Mononuclear cell (primary cell): ENCODE results near the gene CYFIP1. TPM values are rescaled to one million over a fixed set of nuclear protein-coding genes. Genes with fewer than 3 reads are reported as not detected.

Experiments used
- H3K27me3 ChIP-seq: 2 replicates; pipeline ENCODE4 v1.6.0; 2011; ENCODE audit warnings: low read length, control low read depth; ENCODE audit not compliant: insufficient read depth
- H3K4me1 ChIP-seq: 2 replicates; pipeline ENCODE4 v1.5.1; 2011; ENCODE audit warnings: mild to moderate bottlenecking, low read length, control low read depth; ENCODE audit not compliant: insufficient read depth
- H3K4me3 ChIP-seq: 2 replicates; pipeline ENCODE4 v1.5.1; 2011; ENCODE audit warnings: mild to moderate bottlenecking, low read length, moderate library complexity
- H3K9me3 ChIP-seq: 2 replicates; pipeline ENCODE4 v1.5.1; 2011; ENCODE audit warnings: low read depth, mild to moderate bottlenecking, control low read depth, low read length
- total RNA-seq: library from RNA; depleted of rRNA; stranded (reverse); fragments of >200 nt; gene quantifications from one replicate; pipeline ENCODE4 v1.2.3, GENCODE V29; 2012

Gene CYFIP1
- total RNA-seq, 1 donor = 12.9 TPM

DNA sequence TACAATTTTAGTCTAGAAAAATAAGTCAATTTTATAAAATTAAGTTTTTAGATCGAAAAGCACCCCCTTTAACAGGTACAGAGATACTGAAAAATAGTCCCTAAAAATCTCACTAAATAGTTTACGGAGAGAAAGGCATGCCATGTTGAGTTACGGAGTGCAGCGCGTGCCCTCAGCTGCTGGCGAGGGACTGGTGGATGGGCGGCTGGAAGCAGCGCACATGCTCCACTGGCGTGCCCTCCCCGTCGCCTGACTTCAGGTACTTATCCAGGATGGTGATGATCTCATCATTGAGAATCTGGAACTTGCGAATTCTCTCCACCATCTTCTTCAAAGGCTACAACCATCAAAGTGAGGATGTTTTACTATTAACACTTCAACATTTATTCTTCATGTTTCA lies 110.3 kb downstream of the CYFIP1 start:
- no peaks in the 10 kb centered on the region for H3K27me3 ChIP-seq
- H3K9me3 ChIP-seq = no peaks in the 10 kb centered on the region
- H3K4me1 ChIP-seq = no peaks in the 10 kb centered on the region
- H3K4me3 ChIP-seq = no peak overlapping the region

DNA sequence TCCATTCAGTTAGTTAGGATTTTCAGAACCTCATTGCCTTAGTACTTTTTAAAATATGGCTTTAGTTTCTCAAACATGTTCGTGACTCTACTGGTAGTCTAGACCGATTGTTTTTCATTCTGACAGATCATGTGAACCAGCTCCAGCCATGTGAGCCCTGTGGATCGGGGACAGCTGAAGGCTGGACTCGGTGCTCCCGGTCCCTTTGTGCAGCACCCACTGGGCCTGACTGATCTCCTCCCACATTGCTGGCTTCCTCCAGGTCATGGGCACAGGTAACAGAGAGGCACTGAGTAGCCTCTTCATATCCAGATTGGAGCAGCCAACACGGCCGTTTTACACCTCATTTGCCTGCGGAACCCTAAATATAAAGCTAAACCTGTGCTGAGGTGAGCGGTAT lies 111.2 kb downstream of the CYFIP1 start:
- Histone ChIP-seq H3K9me3 (no peaks in the 10 kb centered on the region), H3K4me3 (no peak overlapping the region), H3K4me1 (no peaks in the 10 kb centered on the region), H3K27me3 (no peaks in the 10 kb centered on the region)

DNA sequence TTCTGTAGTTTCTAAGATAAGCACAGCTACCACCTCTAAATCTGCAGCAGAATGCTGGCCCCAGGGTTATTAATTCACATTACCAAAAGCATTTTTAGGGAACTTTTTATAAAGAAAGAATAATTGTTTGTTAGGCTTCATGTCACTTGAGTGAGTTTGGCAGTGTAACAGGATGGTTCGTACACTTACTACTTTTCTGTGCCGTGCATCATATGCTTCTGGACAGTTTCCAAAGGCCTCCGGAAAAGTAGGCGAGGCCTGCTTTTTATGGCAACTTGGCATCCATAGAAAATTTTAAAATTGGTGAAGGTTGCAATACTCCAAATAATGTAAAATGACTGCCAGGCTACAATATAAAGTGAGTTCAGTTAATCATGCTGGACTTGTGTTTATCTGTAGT lies 111.7 kb downstream of the CYFIP1 start:
- no peaks in the 10 kb centered on the region for H3K27me3 ChIP-seq
- no peaks in the 10 kb centered on the region for H3K4me1 ChIP-seq
- H3K9me3 ChIP-seq = no peaks in the 10 kb centered on the region
- no peak overlapping the region for H3K4me3 ChIP-seq

DNA sequence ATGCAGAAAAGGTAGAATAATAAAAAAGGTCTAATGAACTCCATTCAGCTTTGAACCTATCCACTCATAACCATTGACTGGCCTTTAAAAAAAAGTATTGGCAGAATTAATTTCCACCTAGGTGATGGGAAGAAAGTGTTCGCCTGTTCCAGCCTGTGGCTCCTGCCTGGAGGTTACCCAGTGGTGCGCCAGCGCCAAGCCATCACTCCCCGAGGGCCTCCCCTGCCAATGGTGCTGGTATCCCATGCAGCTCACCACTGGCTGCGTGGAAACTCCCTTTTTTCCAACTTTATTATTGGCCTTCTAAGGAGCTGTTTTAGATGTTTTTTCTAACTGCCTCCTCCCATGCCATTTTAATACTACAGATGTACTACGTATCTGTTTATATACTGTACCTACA lies 112.3 kb downstream of the CYFIP1 start:
- no peaks in the 10 kb centered on the region for H3K27me3 ChIP-seq
- no peak overlapping the region for H3K4me3 ChIP-seq
- H3K4me1 ChIP-seq = no peaks in the 10 kb centered on the region
- no peaks in the 10 kb centered on the region for H3K9me3 ChIP-seq

DNA sequence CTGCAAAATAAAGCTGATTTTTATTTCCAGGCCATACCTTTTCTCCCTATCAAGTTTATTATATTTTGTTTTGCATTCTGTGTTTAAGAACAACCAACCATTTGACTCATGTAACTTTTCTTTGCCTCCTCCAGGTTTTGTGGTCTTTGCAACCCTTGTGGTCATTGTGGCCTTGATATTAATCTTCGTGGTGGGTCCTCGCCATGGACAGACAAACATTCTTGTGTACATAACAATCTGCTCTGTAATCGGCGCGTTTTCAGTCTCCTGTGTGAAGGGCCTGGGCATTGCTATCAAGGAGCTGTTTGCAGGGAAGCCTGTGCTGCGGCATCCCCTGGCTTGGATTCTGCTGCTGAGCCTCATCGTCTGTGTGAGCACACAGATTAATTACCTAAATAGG lies 114.1 kb downstream of the CYFIP1 start:
- H3K4me3 ChIP-seq = no peak overlapping the region
- no peaks in the 10 kb centered on the region for H3K9me3 ChIP-seq
- H3K4me1 ChIP-seq = no peaks in the 10 kb centered on the region
- H3K27me3 ChIP-seq = no peaks in the 10 kb centered on the region

DNA sequence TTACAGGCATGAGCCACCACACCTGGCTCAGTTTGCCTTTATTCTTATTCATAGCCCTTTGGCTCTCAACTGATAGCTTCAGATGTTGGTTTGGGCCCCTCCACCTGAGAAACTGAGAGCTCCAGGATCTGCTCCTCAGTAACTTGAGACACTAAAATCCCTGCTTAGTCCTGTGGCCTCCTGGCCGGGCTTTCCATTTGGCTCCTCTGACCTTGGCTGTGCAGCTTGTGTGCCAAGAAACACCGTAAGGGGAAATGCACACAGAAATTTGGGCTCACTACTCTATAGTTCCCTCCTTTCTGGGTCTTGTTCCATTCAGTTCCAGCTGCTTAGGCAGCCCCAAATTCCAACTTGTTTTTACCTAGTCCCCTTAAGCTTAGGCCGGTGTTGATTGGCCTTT lies 116.8 kb downstream of the CYFIP1 start:
- H3K27me3 ChIP-seq = no peaks in the 10 kb centered on the region
- no peaks in the 10 kb centered on the region for H3K4me1 ChIP-seq
- no peak overlapping the region for H3K4me3 ChIP-seq
- H3K9me3 ChIP-seq = no peaks in the 10 kb centered on the region

DNA sequence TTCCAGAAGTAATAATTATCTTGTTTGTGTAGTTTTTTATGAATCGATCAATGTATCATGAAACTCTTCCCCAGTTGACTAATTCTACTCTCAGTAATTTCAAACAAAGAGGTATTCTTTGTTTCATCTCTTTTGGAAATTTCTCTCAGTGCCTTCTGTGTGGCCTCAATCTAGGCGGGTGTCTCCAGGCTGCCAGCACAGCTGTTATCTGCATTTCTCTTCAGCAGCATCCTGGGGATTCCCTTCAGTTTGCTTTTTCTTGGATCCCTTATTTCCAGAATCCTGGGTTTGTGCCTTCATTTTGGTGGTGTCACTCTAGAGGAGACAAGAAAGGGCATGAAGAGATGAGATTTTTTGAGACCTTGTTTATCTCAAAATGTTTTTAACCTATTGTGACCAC lies 119.0 kb downstream of the CYFIP1 start:
- Histone ChIP-seq H3K9me3 (no peaks in the 10 kb centered on the region), H3K4me1 (no peaks in the 10 kb centered on the region), H3K27me3 (no peaks in the 10 kb centered on the region), H3K4me3 (no peak overlapping the region)

DNA sequence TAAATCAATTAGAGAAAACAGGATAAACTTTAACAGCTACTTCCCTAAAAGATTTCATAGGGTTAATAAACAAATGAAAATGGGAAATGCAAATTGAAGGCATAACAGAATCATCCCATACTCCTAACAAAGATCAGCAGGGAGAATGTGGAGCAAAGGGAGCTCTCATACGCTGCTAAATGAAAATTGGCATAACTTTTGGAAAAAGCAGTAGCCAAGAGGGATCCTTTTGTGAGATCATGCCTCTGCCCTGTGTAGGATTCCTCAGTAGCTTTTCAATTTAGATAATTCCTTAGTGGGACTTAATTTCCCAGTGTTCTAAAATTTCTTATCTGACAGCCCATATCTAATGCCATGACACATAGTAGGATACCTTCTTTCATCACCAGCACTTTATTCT lies 123.5 kb downstream of the CYFIP1 start:
- Histone ChIP-seq H3K4me3 (no peak overlapping the region), H3K4me1 (no peaks in the 10 kb centered on the region), H3K27me3 (no peaks in the 10 kb centered on the region), H3K9me3 (no peaks in the 10 kb centered on the region)

DNA sequence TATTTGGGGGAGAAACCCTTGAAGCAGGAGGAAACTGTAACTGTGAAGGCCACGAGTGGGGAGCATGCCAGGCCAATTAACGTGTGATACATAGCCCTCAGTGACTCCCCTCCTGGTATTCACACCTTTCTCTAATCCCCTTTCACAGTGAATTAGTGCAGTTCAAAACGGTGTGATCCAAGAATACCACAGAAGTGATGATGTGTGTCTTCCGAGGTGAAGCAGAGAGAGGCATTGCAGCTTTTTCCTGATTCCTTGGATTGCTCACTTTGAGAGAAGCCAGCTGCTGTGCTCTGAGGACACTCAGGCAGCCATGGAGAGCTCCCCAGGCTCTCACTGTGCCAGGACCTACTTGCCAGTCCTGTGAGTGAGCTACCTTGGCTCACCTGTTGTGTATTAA lies 124.4 kb downstream of the CYFIP1 start:
- no peaks in the 10 kb centered on the region for H3K4me1 ChIP-seq

DNA sequence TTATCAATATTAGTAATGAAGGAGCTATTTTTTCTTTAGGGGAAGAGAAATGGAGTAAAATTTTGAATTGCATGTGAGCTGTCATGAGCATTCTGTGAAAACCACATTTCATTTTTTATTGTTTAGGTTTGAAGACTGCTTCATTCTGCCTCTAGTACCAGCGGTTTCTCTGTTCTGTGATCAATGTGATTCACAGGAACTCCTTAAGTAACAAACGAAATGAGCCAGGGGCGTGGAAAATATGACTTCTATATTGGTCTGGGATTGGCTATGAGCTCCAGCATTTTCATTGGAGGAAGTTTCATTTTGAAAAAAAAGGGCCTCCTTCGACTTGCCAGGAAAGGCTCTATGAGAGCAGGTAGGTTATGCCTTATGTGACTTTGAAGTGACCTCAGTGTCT lies 128.7 kb downstream of the CYFIP1 start:
- no peak overlapping the region for H3K4me3 ChIP-seq
- H3K9me3 ChIP-seq = no peaks in the 10 kb centered on the region
- no peaks in the 10 kb centered on the region for H3K4me1 ChIP-seq
- no peaks in the 10 kb centered on the region for H3K27me3 ChIP-seq

More for the DNA sequence above, 124.4 kb downstream of the CYFIP1 start:
- H3K9me3 ChIP-seq = no peaks in the 10 kb centered on the region
- H3K4me3 ChIP-seq = no peak overlapping the region
- H3K27me3 ChIP-seq = no peaks in the 10 kb centered on the region

DNA sequence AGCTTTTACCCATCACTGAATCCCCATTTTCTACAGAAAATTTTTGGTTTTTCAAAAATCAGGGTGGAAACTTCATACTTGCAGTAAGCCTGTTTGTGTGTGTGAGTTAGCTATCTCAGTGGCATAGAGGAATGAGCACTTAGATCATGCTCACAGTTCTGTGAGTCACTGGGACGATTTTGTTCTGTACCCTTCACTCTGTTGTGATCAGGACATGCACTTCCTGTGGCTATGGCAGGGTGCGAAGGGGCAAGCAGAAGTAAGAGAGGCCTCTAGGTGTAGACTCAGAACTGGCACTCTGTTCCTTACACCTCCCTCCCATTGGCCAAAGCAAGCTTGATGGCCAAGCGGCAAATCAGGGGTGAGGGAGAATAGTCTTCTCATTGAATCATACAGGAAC lies 130.1 kb downstream of the CYFIP1 start:
- no peak overlapping the region for H3K4me3 ChIP-seq
- H3K4me1 ChIP-seq = no peaks in the 10 kb centered on the region
- H3K9me3 ChIP-seq = no peaks in the 10 kb centered on the region
- H3K27me3 ChIP-seq = no peaks in the 10 kb centered on the region

DNA sequence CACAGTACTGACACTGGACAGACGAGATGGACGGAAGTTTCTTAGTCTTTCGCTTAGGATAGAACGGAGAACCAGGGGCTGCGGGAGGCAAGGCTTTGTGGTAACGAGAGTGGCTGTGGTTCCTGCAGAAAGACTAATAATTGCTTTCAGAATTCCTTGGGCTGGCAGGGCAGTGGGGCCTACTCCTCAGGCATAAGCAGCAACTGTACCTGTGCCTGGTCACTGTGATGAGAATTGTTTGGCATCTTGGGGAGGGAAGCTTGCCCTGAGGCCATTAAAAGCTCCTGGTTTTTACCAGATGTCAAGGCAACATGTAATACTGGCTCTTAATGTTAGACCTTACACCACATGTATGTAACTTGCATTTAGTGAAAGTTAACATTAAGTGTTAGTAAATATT lies 134.1 kb downstream of the CYFIP1 start:
- H3K27me3 ChIP-seq = no peaks in the 10 kb centered on the region
- H3K9me3 ChIP-seq = no peaks in the 10 kb centered on the region
- H3K4me3 ChIP-seq = no peak overlapping the region
- H3K4me1 ChIP-seq = peaks cover 8% of the 10 kb centered on the region

DNA sequence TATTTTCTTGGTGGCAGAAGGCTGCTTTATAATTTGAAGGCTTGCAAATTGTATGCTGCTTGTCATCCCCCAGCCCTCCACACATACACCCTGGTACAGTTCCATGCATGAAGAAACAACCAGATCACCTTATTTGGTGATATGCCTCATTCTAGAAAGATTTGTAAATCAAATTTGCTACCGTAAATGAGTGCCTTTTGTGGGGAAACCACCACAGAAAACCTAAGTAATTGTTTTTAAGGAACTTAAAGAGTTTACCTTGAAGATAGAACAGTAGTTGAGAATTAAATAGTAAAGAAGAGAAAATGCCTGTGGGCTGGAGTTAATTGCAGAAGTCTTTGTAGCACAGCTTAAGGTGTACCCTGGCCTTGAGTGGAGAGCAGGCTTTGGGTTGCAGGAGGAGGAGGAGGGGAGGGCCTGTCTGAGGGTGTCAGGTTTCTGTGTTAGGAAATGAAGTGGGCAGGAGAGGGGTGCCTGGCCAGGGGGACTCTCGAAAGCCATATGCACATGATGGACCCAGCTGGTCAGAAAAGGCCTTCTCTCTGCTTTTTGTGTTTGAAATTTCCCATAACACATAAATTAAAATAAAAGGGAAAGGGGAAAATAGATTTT lies 134.8 kb downstream of the CYFIP1 start:
- Histone ChIP-seq H3K4me1 (peaks cover 10% of the 10 kb centered on the region), H3K4me3 (no peak overlapping the region), H3K9me3 (no peaks in the 10 kb centered on the region), H3K27me3 (no peaks in the 10 kb centered on the region)

DNA sequence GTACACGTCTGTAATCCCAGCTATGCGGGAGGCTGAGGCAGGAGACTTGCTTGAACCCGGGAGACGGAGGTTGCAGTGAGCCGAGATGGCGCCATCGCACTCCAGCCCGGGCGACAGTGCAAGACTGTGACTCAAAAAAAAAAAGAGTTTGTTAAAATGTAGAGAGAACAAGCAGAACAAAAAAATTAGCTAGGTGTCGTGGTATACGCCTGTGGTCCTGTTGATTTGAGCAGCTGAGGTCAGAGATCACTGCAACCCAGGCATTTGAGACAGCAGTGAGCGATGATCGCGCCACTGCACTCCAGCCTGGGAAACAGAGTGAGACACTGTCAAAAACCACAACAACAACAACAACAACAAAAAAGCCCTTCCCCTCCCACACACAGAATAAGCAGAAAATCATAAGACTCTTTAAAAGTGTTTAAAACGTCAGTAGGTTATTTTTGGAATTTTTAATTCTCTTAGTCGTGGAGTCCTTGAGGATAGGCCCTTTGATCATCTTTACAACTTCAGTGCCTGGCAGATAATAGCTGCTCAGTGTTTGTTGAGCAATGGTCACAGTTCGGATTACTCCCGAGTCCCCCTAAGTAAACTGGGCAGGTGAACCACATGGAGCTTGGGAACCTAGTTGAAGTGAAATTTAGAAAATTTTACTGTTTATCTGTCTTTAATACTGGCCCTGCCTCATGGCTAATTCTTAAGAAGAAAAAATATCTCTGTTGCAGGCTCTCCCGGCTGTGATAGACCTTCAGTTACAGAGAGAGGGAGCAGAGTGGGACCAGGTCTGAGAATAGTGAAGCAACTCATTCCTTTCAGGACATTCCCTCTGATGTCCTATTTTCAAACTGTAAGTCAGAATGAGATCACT lies 135.5 kb downstream of the CYFIP1 start:
- Histone ChIP-seq H3K4me1 (peaks cover 18% of the 10 kb centered on the region), H3K9me3 (no peaks in the 10 kb centered on the region), H3K4me3 (no peak overlapping the region), H3K27me3 (no peaks in the 10 kb centered on the region)

DNA sequence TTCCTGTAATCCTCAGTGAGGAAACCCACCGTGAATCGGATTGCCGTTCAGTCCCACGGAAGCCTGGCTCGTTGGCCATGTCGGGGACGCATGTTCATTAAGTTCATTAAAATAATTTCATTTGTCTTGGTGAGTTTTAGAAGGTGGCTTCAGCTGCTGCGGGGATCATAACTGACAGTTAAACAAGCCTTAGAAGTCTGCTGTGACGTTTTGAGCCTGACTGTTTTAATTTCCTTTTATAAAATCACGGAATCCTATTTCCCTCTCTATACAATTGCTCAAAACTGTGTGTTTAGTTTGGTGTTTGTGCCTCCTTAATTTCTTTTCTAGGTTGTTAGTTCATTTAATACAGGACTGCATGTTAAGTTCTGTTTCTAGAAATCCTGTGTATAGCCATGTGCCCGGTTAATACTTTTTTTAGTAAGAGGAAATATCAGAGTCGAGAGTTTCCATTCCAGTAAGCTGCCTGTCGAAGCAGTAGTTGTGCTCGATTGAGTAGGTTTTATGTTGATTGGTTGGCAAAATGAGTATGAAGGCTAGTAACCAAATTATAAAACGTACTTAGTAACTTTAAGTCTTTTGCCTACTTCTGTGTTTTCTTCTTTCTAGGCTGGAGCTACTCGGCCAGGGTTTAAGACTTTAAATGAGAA lies 141.0 kb downstream of the CYFIP1 start:
- Histone ChIP-seq H3K9me3 (no peaks in the 10 kb centered on the region), H3K4me3 (peak overlapping the region; percentile 99), H3K4me1 (peaks cover 23% of the 10 kb centered on the region), H3K27me3 (no peaks in the 10 kb centered on the region)
